HG03095 (cell line): Measurements from ENCODE around the gene XPO6.
"Not testable (repeated sequence)": the region's sequence is repeated elsewhere in the genome, so short reads cannot be mapped to it uniquely, and the experiment has no call there.

Experiments
- ATAC-seq: cut with Tn5 transposase; IDR thresholded peaks from one replicate; pipeline ENCODE4 v1.9.1; 2021; ENCODE audit warnings: moderate library complexity; ENCODE audit not compliant: unreplicated experiment

The XPO6 gene, protein sequence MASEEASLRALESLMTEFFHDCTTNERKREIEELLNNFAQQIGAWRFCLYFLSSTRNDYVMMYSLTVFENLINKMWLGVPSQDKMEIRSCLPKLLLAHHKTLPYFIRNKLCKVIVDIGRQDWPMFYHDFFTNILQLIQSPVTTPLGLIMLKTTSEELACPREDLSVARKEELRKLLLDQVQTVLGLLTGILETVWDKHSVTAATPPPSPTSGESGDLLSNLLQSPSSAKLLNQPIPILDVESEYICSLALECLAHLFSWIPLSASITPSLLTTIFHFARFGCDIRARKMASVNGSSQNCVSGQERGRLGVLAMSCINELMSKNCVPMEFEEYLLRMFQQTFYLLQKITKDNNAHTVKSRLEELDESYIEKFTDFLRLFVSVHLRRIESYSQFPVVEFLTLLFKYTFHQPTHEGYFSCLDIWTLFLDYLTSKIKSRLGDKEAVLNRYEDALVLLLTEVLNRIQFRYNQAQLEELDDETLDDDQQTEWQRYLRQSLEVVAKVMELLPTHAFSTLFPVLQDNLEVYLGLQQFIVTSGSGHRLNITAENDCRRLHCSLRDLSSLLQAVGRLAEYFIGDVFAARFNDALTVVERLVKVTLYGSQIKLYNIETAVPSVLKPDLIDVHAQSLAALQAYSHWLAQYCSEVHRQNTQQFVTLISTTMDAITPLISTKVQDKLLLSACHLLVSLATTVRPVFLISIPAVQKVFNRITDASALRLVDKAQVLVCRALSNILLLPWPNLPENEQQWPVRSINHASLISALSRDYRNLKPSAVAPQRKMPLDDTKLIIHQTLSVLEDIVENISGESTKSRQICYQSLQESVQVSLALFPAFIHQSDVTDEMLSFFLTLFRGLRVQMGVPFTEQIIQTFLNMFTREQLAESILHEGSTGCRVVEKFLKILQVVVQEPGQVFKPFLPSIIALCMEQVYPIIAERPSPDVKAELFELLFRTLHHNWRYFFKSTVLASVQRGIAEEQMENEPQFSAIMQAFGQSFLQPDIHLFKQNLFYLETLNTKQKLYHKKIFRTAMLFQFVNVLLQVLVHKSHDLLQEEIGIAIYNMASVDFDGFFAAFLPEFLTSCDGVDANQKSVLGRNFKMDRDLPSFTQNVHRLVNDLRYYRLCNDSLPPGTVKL

DNA sequence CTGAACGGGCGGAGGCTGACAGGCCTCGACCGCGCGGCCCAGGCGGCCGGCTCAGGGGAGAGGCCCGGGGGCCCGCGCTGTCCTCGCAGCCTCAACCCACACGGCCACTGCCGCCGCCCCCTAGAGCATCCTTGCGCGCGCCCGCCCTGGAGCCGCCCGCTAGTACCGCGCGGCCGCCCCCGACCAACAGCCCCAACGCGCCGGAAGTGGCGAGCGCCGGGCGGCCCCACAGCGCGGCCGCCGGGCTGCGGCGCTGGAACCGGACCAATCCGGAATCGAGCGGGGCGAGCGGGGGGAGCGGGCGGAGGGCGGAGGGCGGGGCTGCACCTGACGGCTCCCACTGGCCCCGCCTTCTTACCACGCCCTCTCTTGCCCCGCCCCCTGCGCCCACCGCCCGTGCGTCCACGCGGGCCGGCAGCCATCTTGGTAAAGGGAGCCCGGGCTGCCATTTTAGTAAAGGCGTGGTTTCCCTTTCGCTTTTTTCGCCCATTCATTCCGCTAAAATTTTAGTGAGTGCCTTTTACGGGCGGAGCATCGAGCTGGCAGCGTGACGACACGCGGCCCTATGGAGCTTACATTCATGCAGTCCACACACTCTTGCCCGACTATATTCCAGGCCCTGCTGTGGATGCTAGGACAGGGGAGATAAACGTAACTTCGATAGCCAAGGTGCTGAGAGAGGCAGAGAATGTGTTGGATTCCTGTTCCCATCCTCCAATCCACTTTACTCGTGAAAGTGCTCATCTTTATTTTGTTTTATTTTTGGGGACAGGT is at the start of gene XPO6:
XPO6 (minus strand) TSS at position 208 of the 774 bp plus-strand sequence. CDS start 597 bp downstream, outside the sequence.
- ATAC-seq: peak; percentile 81

GRCh38 chr16:28260193-28260592 is 48.4 kb upstream of the XPO6 start:
- ATAC-seq: no peak

DNA sequence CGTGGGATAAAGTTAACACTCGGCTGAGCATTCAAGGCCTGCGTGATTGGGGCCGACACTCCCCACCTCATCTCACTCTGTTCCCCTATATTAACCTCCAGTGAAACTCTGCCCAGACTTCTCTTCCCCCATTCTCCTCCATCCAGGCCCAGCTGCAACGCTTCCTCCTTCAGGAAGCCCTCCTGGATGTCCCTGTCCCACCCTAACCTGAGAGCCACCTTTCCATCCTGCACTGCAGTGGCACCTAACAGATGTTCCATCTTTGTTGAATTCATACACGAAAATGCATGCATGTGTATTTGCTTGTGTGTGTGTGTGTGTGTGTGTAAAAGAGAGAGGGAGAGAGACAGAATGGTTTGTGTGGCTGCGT is 48.0 kb upstream of the XPO6 start:
- no peak for ATAC-seq

DNA sequence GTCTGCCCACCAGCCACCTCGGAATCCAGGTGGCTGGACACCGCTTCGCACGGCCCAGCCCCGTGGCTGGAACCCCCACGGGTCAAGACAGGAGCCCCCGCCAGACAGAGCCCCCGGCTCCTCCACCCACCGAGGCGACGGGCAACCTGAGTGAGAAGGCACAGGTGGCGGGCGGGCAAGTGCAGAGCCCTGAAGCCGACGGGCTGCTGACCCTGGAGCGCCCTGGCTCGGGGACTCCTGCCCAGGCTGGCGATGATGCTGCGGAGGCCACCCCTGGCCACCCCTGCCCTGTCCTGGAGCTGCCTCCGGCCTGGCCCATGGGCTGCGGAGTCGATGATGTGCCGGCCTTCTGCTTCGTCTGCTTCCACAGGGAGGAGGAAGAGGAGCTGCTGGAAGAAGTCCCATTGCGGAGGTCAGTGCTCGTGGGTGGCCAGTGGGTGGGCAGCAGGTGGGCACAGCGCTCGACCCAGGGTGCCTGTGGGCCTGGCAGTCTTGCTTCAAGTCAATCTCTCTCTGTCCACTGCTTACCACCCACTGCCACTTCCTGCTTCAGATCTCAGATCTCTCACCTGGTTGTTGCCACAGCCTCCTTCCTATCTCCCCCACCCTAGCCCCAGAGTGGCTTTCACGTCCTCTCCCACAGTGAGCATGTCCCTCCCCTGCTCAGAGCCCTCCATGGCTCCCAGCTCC is 47.5 kb upstream of the XPO6 start:
- no peak for ATAC-seq

- no peak for ATAC-seq
These were observed 46.8 kb upstream of the XPO6 start for GRCh38 chr16:28258567-28258966.

GRCh38 chr16:28257256-28257655 is 45.5 kb upstream of the XPO6 start:
- ATAC-seq: no peak

DNA sequence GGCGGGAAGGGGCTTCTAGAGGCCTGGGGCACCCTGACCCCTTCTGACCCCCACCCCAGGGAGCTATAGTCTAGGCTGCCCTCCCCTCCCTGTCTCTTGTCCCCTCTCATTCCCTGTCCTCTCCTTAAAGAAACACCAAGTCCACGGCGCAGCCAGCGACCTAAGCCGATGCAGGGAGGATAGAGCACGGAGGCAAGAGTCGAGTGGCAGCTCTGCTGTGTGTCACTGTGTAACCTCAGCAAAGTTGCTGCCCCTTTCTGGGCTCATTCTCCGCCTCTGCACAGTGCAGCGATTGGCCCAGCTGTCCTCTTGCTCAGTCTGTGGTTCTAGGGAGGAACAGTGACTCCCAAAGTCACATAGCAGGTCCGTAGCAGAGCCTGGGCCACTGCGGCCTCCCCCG is 44.1 kb upstream of the XPO6 start:
- no peak for ATAC-seq

- no peak for ATAC-seq
These were observed 42.4 kb upstream of the XPO6 start for GRCh38 chr16:28254158-28254557.

- no peak for ATAC-seq
These were observed 39.2 kb upstream of the XPO6 start for GRCh38 chr16:28250999-28251398.

DNA sequence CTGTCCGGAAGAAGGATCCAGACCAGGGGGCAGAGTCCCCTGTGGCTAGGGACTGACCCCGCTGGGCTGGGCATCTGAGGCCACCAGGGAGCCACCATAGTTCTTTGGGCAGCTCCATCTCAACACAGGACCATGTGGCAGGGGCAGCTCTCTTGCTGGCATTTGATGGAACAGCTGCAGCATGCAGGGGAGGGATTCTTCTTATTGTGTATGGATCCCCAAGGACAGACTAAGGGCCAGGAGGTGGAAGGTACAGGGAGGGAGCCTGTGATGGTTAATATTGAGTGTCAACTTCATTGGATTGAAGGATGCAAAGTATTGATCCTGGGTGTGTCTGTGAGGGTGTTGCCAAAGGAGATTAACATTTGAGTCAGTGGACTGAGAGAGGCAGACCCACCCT is 37.7 kb upstream of the XPO6 start:
- not testable (repeated sequence) for ATAC-seq

DNA sequence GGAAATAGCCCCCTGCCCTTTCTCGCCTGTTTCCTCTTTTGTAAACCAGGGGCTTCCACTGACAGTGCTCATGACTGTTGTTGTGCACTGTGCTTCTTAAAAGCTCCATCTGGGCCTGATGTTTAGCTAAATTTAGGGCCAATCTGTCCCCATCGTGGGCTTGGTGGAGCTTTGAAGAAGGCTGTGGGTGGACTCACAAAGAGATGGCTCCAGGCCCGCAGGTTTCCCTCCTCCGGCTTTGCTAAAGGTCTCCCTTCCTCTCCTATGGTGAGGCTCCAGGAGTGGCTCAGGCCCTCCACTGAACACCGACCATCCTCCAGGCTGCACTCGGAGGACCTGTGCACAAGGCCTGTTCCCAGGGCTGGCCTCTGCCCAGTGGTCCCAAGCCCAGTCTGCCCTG is 30.2 kb upstream of the XPO6 start:
- no peak for ATAC-seq

DNA sequence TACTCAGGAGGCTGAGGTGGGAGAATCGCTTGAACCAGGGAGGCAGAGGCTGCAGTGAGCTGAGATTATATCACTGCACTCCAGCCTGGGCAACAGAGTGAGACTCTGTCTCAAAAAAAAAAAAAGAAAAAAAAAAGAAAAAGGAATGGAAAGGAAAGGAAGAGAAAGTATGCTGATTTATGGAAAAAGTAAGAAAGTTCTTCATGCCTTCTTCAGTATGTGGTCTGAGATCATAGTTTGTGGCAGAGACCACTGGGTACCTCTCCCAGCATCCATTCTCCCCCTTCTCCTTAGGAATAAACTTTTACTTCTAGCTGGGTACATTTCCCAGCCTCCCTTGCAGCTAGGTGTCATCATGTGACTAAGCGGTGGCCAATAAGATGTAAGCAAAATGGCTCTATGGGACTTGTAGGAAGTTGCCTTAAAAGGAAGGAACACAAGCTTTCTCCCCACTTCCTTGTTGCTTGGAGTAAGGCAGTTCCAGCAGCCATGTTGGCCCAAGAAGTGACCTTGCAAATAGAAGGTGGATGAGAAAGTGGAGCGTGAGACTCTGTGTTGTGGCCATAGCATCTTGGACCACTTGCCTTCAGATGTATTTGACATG is 26.1 kb upstream of the XPO6 start:
- no peak for ATAC-seq

DNA sequence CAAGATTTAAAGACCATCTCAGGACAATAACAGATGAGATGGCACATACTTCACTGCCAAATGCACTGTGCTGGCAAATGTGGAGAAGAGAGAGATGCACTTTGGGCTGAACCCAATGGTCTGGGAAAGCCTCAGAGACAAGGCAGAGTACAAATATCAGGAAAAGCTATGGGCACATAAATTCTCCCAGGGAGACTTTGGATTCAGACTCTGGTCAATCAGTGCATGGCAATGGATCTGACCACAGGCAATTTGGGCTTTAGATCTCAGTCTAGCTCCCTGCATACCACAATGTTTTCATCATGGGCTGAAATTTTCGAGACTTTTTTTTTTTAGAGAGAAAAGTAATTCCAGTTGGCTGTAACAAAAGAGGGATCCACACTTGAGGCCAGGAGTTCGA is 20.0 kb upstream of the XPO6 start:
- ATAC-seq: no peak

- ATAC-seq: not testable (repeated sequence)
These were observed 12.1 kb upstream of the XPO6 start for GRCh38 chr16:28223909-28224308.

DNA sequence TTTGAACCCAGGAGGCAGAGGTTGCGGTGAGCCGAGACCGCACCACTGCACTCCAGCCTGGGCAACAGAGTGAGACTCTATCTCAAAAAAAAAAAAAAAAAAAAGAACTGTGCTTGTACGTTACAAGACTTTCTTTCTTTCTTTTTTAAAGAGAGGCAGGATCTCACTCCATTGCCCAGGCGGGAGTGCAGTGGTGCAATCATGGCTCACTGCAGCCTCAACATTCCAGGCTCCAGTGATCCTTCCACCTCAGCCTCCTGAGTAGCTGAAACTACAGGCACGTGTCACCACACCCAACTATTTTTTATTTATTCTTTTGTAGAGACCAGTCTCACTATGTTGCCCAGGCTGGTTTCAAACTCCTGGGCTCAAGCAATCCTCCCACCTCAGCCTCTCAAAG is 8.0 kb upstream of the XPO6 start:
- ATAC-seq: not testable (repeated sequence)

DNA sequence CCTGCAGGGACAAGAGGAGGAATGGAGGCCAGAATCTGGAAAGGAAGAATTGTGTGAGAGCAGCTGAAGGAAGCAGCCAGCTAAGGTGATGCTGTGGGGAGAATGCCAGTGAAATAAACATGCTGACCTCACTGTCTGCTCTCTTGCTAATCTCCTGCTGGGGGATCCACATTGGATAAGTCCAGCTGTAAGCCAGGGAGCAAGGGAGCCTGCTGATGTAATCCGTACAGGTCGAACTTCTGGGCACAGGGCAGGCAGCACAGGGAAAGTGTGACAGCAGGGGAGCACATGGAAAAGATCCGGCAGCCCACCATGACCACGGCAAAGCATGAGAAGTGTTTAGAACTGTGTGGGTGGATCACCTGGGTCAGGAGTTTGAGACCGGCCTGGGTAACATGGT is 7.5 kb upstream of the XPO6 start:
- ATAC-seq: no peak

DNA sequence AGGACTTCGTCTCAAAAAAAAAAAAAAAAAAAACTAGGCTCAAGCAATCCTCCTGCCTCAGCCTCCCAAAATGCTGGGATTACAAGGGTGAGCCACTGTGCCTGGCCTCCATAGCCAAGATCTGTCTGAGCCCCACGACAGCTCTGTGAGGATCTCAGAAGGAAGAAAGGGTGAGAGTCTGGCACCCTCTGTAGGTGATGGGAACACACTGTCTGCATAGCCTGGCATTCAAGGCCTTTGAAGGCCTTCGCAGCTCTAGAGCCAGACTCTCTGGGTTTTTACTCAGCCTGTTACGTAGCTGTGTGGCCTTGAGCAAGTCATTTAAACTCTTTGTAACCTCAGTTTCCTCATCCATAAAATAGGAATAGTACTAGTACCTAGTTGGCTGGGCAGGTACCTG is 6.3 kb upstream of the XPO6 start:
- ATAC-seq: no peak

- ATAC-seq: no peak
These were observed 5.6 kb upstream of the XPO6 start for GRCh38 chr16:28217326-28217725.

GRCh38 chr16:28213396-28213795 is 1.6 kb upstream of the XPO6 start:
- ATAC-seq: no peak

GRCh38 chr16:28212532-28212873 is 738 bp upstream of the XPO6 start:
- no peak for ATAC-seq
